B cell (primary cell): ENCODE measurements around the gene SMARCD3. TPM values are rescaled to one million over a fixed set of nuclear protein-coding genes. Genes with fewer than 3 reads are reported as not detected.

Experiments used
- ATAC-seq: fragments of 200-7000 bp; cut with Tn5 transposase; one replicate; pipeline ENCODE4 v1.10.0; 2021; ENCODE audit warnings: low read depth, mild to moderate bottlenecking, moderate number of reproducible peaks, moderate library complexity
- CTCF ChIA-PET: fragments of 350-600 bp; sonication (Branson Sonifier 250); formaldehyde crosslinking; loops from one replicate; lab custom pipeline; 2021; ENCODE audit warnings: antibody characterized with exemption, inconsistent platforms; lab: Charles Lee
- POLR2A ChIA-PET: fragments of 350-600 bp; sonication (Branson Sonifier 250); formaldehyde crosslinking; loops from one replicate; lab custom pipeline; 2021; ENCODE audit warnings: antibody characterized with exemption; lab: Charles Lee
- DNase-seq: peaks from one replicate; pipeline ENCODE4 v3.0.0; 2013
- H2AFZ ChIP-seq: 2 replicates; pipeline ENCODE4 v1.6.1; 2012; ENCODE audit warnings: mild to moderate bottlenecking, low read depth, low read length; ENCODE audit not compliant: insufficient read depth, poor library complexity, severe bottlenecking
- H3K27ac ChIP-seq, 2 donors: 1 replicate in 1 of 2; 2 replicates in 1 of 2; pipeline ENCODE4 v1.5.1; 2012 to 2013; ENCODE audit warnings: low read length in 2 of 2, mild to moderate bottlenecking in 2 of 2, moderate library complexity in 1 of 2
- H3K27me3 ChIP-seq, 4 experiments: fragments of 200-600 bp in 1 of 4; sonication (generic) in 1 of 4; replicated peaks in 1 of 4; 1 replicate in 2 of 4; 2 replicates in 2 of 4; pipeline versions ENCODE4 v1.6.1 to v1.7.0; 2013 to 2016; ENCODE audit warnings: low read length in 3 of 4, mild to moderate bottlenecking in 2 of 4, mixed read lengths in 1 of 4, moderate library complexity in 1 of 4; ENCODE audit not compliant: insufficient read depth in 4 of 4, control insufficient read depth in 3 of 4; ENCODE audit errors: control extremely low read depth in 1 of 4
- H3K36me3 ChIP-seq, 2 experiments: replicated peaks in 1 of 2; 1 replicate in 1 of 2; 2 replicates in 1 of 2; pipeline versions ENCODE4 v1.6.1 to v1.7.1; 2013; ENCODE audit warnings: low read length in 1 of 2; ENCODE audit not compliant: insufficient read depth in 2 of 2, control insufficient read depth in 1 of 2; ENCODE audit errors: control extremely low read depth in 1 of 2, extremely low read depth in 1 of 2
- H3K4me1 ChIP-seq, 2 donors: fragments of 200-600 bp in 1 of 2; sonication (generic) in 1 of 2; 1 replicate in 1 of 2; 2 replicates in 1 of 2; pipeline versions ENCODE4 v1.5.1 to v1.6.1; 2013 to 2017; ENCODE audit warnings: low read length in 2 of 2; ENCODE audit not compliant: control insufficient read depth in 2 of 2, insufficient read depth in 2 of 2
- H3K4me2 ChIP-seq: replicated peaks from 2 replicates; pipeline ENCODE3; 2012; ENCODE audit warnings: mild to moderate bottlenecking, low read depth, low read length; ENCODE audit not compliant: poor library complexity, severe bottlenecking
- H3K4me3 ChIP-seq, 5 experiments: fragments of 200-600 bp in 1 of 5; sonication (generic) in 1 of 5; 1 replicate in 3 of 5; 2 replicates in 2 of 5; pipeline versions ENCODE4 v1.5.1 to v1.7.0; 2011 to 2016; ENCODE audit warnings: low read length in 4 of 5, mild to moderate bottlenecking in 4 of 5, low read depth in 2 of 5, control low read depth in 1 of 5, moderate library complexity in 1 of 5; ENCODE audit not compliant: insufficient read depth in 1 of 5; ENCODE audit errors: control extremely low read depth in 1 of 5, extremely low read depth in 1 of 5
- H3K79me2 ChIP-seq: fragments of 200-600 bp; sonication (generic); one replicate; pipeline ENCODE4 v1.6.0; 2016; ENCODE audit warnings: low read length; ENCODE audit not compliant: control insufficient read depth, insufficient read depth
- H3K9ac ChIP-seq: fragments of 200-600 bp; sonication (generic); 2 replicates; pipeline ENCODE4 v1.6.1; 2017; ENCODE audit warnings: mild to moderate bottlenecking, low read length, moderate library complexity
- H3K9me3 ChIP-seq, 3 donors: one replicate each; pipeline versions ENCODE4 v1.6.1 to v1.7.1; 2013; ENCODE audit warnings: low read length in 2 of 3; ENCODE audit not compliant: control insufficient read depth in 2 of 3, insufficient read depth in 1 of 3; ENCODE audit errors: control extremely low read depth in 1 of 3
- H4K20me1 ChIP-seq: 2 replicates; pipeline ENCODE4 v1.6.0; 2012; ENCODE audit warnings: mild to moderate bottlenecking, low read length; ENCODE audit not compliant: insufficient read depth, control insufficient read depth, poor library complexity, severe bottlenecking
- H3K27ac Mint-ChIP-seq: one replicate; pipeline ENCODE4 v1.8.0; 2021; ENCODE audit warnings: mixed read lengths
- H3K27me3 Mint-ChIP-seq: one replicate; pipeline ENCODE4 v1.8.0; 2021; ENCODE audit warnings: mixed read lengths
- H3K4me1 Mint-ChIP-seq: one replicate; pipeline ENCODE4 v1.8.0; 2021; ENCODE audit warnings: mixed read lengths
- H3K4me3 Mint-ChIP-seq: one replicate; pipeline ENCODE4 v1.8.0; 2021; ENCODE audit warnings: mixed read lengths
- H3K9me3 Mint-ChIP-seq: one replicate; pipeline ENCODE4 v1.8.0; 2022; ENCODE audit warnings: mixed read lengths; ENCODE audit not compliant: insufficient read depth
- CTCF ChIP-seq: fragments of 200-600 bp; IDR thresholded peaks from one replicate; pipeline ENCODE4 v1.8.0; 2022; ENCODE audit warnings: antibody characterized with exemption, mild to moderate bottlenecking
- EZH2 ChIP-seq: IDR thresholded peaks from 2 replicates; pipeline ENCODE4 v1.6.1; 2012; ENCODE audit warnings: borderline replicate concordance, low read depth, mild to moderate bottlenecking, moderate library complexity, low read length; ENCODE audit not compliant: insufficient read depth, poor library complexity, severe bottlenecking
- WGBS: methylation state at CpG from one replicate; pipeline ENCODE4 v1.1.5; 2013; ENCODE audit warnings: missing lambda C conversion rate; ENCODE audit not compliant: insufficient coverage; 5-methylcytosine and 5-hydroxymethylcytosine counted together
- intact Hi-C: fragments of 100-400 bp; cut with micrococcal nuclease; formaldehyde crosslinking; loops from one replicate; pipeline ENCODE4 v1.10.0; 2022
- polyA plus RNA-seq: library from polyadenylated mRNA; depleted of rRNA; stranded (reverse); fragments of >200 nt; gene quantifications from 2 replicates; pipeline ENCODE4 v1.2.3, GENCODE V29; 2012
- total RNA-seq, 2 donors: library from RNA; stranded (reverse); fragments of 120-200 nt in 1 of 2; gene quantifications; 1 replicate in 1 of 2; 2 replicates in 1 of 2; pipeline versions ENCODE4 v1.2.3 to v1.2.4, GENCODE V29; 2013 to 2022

The SMARCD3 gene
- total and polyA plus RNA-seq, 2 donors (not counting 1 experiment from before 2014, with no cell fraction given) = 1.0 TPM; not detected in 1

DNA sequence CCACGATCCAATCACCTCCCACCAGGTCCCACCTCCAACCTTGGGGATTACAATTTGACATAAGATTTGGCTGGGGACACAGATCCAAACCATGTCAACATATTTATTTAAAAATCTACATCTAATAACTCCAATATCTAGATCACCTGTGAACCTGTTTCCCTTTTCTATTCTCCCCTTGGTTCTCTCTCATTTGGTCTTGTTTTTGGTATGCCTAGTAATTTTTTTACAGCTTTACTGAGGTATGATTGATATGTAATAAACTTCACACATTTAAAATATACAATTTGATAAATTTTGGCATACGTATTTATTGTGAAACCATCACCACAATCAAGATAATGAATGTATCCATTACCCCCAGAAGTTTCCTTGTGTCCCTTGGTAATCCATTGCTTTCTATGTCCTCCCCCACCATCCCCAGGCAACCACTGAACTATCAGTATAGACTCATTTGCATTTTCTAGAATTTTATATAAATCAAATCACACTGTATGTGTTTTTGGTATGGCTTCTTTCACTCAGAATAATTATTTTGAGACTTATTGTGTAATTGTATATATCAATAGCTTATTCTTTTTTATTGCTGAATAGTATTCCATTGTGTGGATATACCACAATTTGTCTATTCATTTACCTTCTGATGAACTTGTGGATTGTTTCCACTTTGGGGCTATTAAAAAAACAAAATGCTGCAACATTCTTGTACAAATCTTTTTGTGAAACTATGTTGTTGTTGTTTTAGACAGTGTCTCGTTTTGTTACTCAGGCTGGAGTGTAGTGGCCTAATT, 47.9 kb upstream of the SMARCD3 start:
- Mint-ChIP-seq H3K27me3 (peaks cover 38% of the 10 kb centered on the region), H3K4me1 (no peaks in the 10 kb centered on the region), H3K9me3 (peaks cover 3% of the 10 kb centered on the region), H3K27ac (no peak overlapping the region), H3K4me3 (no peak overlapping the region)
- H3K27ac ChIP-seq = no peak overlapping the region
- ChIA-PET POLR2A (no interaction called here), CTCF (interaction anchor here (1.1 to 1.2 kb wide), 3 partner anchors 18 to 172 kb away, joined by 3 to 5 read pairs (median 3); no protein-coding TSS in a partner anchor)
- no peak overlapping the region for H3K4me3 ChIP-seq
- WGBS = no CpG with 5 or more reads among the region's 3 CpGs
- intact Hi-C loops = no loop called here
- H3K4me1 ChIP-seq = no peaks in the 10 kb centered on the region
- DNase-seq = no peak
- no peaks in the 10 kb centered on the region for H4K20me1 ChIP-seq
- no peaks in the 10 kb centered on the region for H3K36me3 ChIP-seq
- no peak for ATAC-seq
- H3K9me3 ChIP-seq = peaks cover 1 to 18% (median 4%) of the 10 kb centered on the region in 3 donors
- no peaks in the 10 kb centered on the region for H3K79me2 ChIP-seq
- no peak overlapping the region for H3K4me2 ChIP-seq
- no peak overlapping the region for H2AFZ ChIP-seq
- TF ChIP-seq EZH2 (no peak), CTCF (no peak)
- H3K27me3 ChIP-seq = peaks cover 0 to 7% (median 5%) of the 10 kb centered on the region in 4 experiments
- no peak overlapping the region for H3K9ac ChIP-seq

GRCh38 chr7:151292850-151293249, 44.4 kb upstream of the SMARCD3 start:
- Mint-ChIP-seq H3K4me3 (no peak overlapping the region), H3K9me3 (peaks cover 3% of the 10 kb centered on the region), H3K4me1 (no peaks in the 10 kb centered on the region), H3K27ac (no peak overlapping the region), H3K27me3 (peaks cover 32% of the 10 kb centered on the region)
- no peak for TF ChIP-seq CTCF
- TF ChIP-seq EZH2 = no peak
- no peak overlapping the region for H3K4me2 ChIP-seq
- no peaks in the 10 kb centered on the region for H3K79me2 ChIP-seq
- no peak overlapping the region for H3K27ac ChIP-seq
- peaks cover 1 to 14% (median 4%) of the 10 kb centered on the region in 3 donors for H3K9me3 ChIP-seq
- CTCF ChIA-PET = no interaction called here
- no peak overlapping the region for H3K9ac ChIP-seq
- 65% methylated on average over 2 of the region's 3 CpGs for WGBS
- POLR2A ChIA-PET = no interaction called here
- no peak overlapping the region for H2AFZ ChIP-seq
- peaks cover 0 to 5% (median 4%) of the 10 kb centered on the region in 4 experiments for H3K27me3 ChIP-seq
- DNase-seq (no peak), ATAC-seq (no peak)
- no peaks in the 10 kb centered on the region for H3K4me1 ChIP-seq
- H3K36me3 ChIP-seq = no peaks in the 10 kb centered on the region
- no peak overlapping the region for H3K4me3 ChIP-seq
- H4K20me1 ChIP-seq = no peaks in the 10 kb centered on the region
- intact Hi-C loops = no loop called here
